GM21737 (cell line): Measurements from ENCODE around the gene AKAP6.

ENCODE experiments used
- ATAC-seq: cut with Tn5 transposase; IDR thresholded peaks from one replicate; pipeline ENCODE4 v1.9.1; 2021; ENCODE audit warnings: mild to moderate bottlenecking, moderate library complexity; ENCODE audit not compliant: unreplicated experiment

The AKAP6 gene

GRCh38 chr14:32329146-32329545 is at the start of gene AKAP6:
TSS of gene AKAP6 (plus strand) at chr14:32329298. CDS start at chr14:32433494, 104,196 bp downstream.
- no peak for ATAC-seq

DNA sequence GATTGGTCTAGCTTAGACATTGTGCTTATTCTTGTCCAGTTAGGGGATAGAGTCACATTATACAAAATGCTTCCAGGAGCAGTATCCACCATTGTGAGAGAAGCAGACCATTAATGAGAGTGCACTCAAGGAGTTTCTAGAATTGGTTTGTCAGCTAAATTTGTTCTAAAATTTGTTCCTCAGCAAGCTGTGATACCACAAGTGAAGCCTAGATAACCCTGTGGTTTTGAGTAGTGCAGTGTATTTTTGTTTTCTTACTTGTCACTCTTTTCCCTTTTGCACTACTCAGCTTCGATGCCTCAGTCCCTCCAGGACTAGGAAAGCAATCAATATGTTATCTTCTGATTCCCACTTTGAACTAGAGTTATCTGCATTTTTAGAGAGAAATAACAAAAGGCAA is 42.5 kb upstream of the AKAP6 start:
- ATAC-seq = no peak

- ATAC-seq = no peak
These were observed 32.7 kb upstream of the AKAP6 start for GRCh38 chr14:32296366-32296765.

GRCh38 chr14:32298346-32298745 is 30.8 kb upstream of the AKAP6 start:
- ATAC-seq = no peak

- no peak for ATAC-seq
These were observed 29.0 kb upstream of the AKAP6 start for GRCh38 chr14:32300136-32300535.

GRCh38 chr14:32303865-32304264 is 25.2 kb upstream of the AKAP6 start:
- no peak for ATAC-seq

- no peak for ATAC-seq
These were observed 24.8 kb upstream of the AKAP6 start for GRCh38 chr14:32304296-32304695.

GRCh38 chr14:32306549-32306948 is 22.5 kb upstream of the AKAP6 start:
- no peak for ATAC-seq

DNA sequence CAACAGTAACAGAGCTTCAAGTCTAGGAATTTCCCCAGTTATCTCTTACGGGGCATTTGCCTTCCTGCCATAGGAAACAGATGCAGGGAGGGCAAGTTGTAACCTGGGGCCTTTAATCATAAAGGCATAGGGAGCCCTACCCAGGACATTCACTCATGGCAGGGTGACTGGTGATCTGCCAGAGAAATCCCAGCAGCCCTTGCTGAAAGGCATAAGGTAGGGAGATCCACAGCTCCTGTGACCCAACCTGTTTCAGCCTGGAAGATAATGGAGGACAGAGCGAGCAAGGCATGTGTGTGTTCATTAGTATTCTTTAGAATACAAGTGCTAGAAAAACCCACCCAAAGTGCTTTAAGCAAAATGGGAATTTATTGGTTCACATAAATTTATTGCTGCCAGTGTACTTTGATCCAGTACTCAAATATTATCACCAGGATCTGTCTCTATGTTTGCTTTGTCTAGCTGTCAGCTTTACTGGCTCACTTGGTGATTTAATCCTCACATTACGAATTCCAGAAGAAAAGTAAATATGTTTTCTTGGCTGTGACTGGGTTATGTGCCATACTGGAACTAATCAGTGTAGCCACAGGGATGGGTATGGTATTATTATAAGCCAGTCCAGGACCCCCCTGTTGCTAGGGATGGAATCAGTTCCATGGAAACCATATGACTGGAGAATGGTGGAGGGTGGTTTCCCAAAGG is 21.1 kb upstream of the AKAP6 start:
- ATAC-seq = no peak

DNA sequence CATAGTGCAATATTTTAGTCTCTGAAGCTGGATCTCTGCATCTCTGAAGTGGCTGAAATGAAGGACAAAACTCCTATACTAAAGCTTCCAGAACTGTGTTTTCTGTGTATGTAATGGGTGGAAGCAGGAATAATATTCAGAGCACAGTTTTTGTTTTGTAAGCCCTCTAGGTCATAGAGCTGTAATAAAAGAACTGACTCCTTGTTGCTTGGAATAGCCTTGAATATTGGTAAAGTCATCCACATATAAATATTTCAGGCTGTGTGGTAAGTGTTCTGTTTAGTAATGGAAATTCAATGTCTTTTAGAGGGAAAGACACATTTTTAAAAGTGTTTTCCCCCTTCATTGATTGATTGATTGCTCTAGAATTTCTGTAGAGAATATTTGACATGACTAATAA is 18.2 kb upstream of the AKAP6 start:
- ATAC-seq = no peak

DNA sequence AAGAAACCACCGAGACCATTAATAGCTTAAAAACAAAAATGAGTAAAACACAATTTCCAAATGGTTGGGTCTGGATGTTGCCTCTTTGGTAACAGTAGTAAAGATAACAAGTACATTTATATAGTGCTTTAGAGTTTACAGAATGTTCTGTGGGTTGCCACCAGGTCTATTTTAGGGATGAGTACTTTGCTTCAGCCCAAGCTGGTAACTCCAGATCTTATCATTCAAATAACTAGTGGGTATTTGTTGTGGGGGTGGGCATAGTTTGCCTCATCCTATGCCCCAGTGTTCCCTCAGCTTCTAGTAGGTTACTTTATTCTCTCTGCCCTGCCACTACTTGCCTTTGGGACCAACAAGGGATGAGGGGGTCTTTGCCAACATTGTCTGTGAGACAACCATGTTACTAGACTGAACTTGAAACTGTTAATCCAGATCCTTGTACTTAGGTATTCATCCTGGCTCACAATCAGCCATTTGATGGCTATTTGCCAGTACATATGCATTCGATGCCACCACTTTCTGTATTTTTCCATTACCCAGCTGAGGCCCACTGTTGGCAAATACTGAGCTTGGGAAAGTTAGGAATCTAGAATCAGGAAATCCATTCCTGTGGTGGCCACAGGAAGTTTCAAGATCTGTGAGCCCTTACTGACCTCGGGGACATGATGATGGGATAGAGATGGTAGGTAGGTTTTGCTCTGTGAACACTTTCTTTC is 17.6 kb upstream of the AKAP6 start:
- no peak for ATAC-seq

DNA sequence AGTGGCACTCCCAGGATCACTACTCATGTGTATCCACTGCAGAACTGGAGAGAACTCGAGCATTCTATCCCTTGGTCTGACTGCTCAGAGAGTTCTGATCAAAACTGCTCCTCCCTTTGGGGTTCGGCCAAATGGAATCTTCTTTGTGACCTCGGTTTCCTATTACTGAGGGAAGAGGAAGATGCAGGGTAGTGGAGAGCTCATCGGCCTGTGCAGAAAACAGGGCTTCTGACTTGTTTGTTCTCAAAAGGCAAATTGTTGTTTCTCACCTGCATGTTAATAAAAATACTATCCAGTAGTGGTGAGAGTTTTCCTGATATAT is 17.1 kb upstream of the AKAP6 start:
- ATAC-seq = no peak

GRCh38 chr14:32313844-32314376 is 15.2 kb upstream of the AKAP6 start:
- ATAC-seq = no peak

DNA sequence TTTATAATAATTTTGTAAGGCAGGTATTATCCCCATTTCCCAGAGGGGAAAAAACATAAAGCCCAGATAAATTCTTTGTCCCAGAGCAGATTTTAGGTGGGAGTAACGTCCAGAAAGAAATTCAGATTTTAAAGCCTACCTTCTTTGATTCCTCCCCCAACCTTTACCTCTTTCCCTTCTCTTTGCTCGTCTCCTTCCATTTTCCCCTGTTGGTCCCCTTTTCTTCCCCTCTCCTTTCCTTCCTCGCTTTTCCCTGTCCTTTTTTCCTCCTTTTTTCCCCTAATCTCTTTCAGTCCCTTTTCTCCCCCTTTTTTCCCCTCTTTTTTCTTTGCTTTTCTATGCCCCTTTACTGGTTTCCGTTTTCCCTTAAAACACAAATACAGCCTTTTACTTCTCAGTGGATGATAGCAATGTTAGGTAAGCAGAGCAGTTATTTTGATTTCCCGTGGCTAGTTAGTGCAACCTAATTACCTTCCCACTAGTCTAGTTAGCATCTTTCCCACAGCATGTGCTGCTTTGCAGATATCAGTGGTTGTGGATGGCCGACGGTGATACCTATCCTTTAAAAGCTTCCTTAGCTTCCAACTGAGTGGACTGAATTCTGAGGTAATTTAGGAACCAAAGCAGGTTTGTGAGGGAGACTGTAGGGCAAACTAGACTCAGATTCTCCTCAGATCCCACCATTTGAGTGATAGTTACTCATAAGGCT is 10.9 kb upstream of the AKAP6 start:
- no peak for ATAC-seq

- no peak for ATAC-seq
These were observed 9.6 kb upstream of the AKAP6 start for GRCh38 chr14:32319368-32320049.

- ATAC-seq = no peak
These were observed 4.5 kb upstream of the AKAP6 start for GRCh38 chr14:32324601-32325000.

DNA sequence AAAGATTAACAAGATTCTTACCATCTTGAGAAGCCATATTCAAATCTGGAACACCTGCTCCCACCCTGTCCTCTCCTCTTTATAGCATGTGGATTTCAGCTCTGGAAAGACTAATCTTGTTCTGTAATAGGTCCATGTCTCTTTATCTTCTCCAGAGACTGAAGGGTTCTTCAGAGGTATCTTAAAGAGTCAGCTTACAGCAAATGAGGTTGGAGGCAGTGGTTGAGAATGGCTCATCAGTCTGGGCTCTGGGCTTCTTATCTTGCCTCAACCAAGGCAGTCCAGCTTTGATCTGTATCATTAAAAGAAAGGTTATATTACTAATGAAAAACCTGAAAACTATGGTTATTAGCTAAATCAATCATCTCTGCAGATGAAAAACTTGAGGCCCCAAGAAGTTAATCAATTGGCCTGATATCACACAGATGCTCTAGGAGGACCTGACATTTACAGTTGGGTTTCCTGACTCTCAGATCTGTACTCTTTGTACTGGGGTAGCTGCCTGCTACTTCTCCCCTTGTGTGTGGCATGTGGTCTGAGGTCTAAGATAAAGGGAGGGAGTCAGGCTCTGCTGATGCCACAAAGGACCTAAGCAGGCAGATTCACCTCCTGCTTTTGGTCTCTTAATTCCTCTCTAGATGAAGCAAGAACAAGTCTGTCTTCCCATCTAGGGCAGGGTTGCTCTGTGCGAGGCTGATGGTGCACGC is 1.7 kb upstream of the AKAP6 start:
- ATAC-seq = no peak

DNA sequence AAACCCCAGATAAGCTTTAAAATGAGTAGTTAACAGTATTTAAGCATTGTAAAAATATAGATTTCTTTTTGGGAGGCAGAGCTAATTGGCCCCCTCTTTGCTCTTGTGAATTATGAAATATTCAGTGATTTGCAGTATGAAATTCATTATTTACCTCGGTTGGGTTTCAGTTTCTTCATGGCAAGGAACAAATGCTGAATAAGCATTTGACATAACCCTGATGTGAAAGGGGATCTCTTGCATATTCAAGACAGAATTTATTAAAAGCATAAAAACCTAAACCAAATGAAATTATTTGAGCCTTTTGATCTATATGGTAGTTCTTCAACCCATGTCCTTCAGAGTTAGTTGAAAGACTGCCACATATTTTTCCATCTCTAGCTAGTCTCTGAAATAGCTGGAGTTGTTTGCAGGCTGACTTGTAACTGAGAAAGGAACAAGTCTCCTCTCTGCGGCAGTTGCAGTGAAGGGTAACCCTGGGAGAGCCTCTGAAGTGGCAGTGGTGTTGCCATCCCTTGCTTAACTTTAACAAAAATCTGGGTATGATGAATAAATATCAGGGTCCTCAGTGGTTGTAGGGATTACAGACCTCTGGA is 690 bp downstream of the AKAP6 start:
- ATAC-seq = no peak

GRCh38 chr14:32330351-32331111 is 1.4 kb downstream of the AKAP6 start:
- ATAC-seq = no peak

- no peak for ATAC-seq
These were observed 2.1 kb downstream of the AKAP6 start for GRCh38 chr14:32331206-32331605.
